ENCODE results near the gene KMT2C.

DNA sequence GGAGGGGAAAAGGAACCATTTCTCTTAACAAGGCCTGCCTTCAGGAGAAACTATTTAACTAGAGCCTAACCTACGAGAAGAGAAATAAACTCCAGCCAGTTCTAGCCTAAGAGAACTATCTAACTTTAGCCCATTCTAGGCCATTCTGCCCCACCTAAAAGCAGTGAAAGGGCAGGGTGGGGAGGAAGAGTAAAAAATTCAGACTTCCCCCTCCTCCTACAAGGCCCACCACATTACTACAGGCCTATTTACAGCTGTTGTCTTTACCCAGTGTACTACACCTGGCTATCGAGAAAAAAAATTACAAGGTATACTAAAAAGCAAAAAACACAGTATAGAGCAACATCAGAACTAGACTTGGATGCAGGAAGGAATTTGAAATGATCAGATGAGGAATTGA is 93.0 kb downstream of the KMT2C start:
- TF ChIP-seq, protein P1, sequence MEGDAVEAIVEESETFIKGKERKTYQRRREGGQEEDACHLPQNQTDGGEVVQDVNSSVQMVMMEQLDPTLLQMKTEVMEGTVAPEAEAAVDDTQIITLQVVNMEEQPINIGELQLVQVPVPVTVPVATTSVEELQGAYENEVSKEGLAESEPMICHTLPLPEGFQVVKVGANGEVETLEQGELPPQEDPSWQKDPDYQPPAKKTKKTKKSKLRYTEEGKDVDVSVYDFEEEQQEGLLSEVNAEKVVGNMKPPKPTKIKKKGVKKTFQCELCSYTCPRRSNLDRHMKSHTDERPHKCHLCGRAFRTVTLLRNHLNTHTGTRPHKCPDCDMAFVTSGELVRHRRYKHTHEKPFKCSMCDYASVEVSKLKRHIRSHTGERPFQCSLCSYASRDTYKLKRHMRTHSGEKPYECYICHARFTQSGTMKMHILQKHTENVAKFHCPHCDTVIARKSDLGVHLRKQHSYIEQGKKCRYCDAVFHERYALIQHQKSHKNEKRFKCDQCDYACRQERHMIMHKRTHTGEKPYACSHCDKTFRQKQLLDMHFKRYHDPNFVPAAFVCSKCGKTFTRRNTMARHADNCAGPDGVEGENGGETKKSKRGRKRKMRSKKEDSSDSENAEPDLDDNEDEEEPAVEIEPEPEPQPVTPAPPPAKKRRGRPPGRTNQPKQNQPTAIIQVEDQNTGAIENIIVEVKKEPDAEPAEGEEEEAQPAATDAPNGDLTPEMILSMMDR (IDR thresholded peaks at IDR 0.05; ENCODE audit: low read depth, low read length): no peak
- TF ChIP-seq EZH2phosphoT487 (IDR thresholded peaks at IDR 0.05; ENCODE audit: low read depth): no peak

Data from OCI-LY3 (cell line).